HEK293 (cell line): ENCODE measurements around the gene BBS9.

Experiments
- CTCF ChIA-PET: fragments of 350-600 bp; formaldehyde crosslinking; extraction: SDS; loops from one replicate; lab custom pipeline; 2021; ENCODE audit warnings: antibody characterized with exemption; lab: Yijun Ruan, JAX
- POLR2A ChIA-PET: fragments of 300-600 bp; formaldehyde crosslinking; extraction: SDS; loops from one replicate; lab custom pipeline; 2020; ENCODE audit warnings: antibody characterized with exemption, inconsistent platforms; lab: Yijun Ruan, JAX
- H3K27ac ChIP-seq: fragments of 200-500 bp; sonication (Bioruptor generic); 2 replicates; pipeline ENCODE4 v1.5.1; 2014; ENCODE audit warnings: low read depth, low read length, control low read depth, inconsistent platforms; ENCODE audit errors: extremely low read depth
- H3K36me3 ChIP-seq, 2 experiments: fragments of 200-500 bp in 1 of 2; sonication (Bioruptor generic) in 1 of 2; 1 replicate in 1 of 2; 2 replicates in 1 of 2; pipeline ENCODE4 v1.5.1; 2014 to 2017; ENCODE audit warnings: inconsistent platforms in 2 of 2, low read length in 2 of 2; ENCODE audit not compliant: control insufficient read depth in 2 of 2, insufficient read depth in 1 of 2
- H3K4me1 ChIP-seq: fragments of 200-500 bp; sonication (Bioruptor generic); 2 replicates; pipeline ENCODE4 v1.5.1; 2014; ENCODE audit warnings: mild to moderate bottlenecking, low read length, inconsistent platforms; ENCODE audit not compliant: control insufficient read depth, insufficient read depth
- H3K4me3 ChIP-seq: 2 replicates; pipeline ENCODE4 v1.5.1; 2011; ENCODE audit warnings: low read depth, mild to moderate bottlenecking, control low read depth, low read length, moderate library complexity
- H3K9me3 ChIP-seq: fragments of 200-500 bp; sonication (Bioruptor generic); 2 replicates; pipeline ENCODE4 v1.5.1; 2014; ENCODE audit warnings: low read depth, low read length, inconsistent platforms; ENCODE audit not compliant: control insufficient read depth, insufficient read depth
- CTCF ChIP-seq: fragments of 450-650 bp; formaldehyde crosslinking; IDR thresholded peaks from 2 replicates; pipeline ENCODE4 v1.5.1; 2016; ENCODE audit warnings: missing biosample characterization, missing genetic modification characterization
- HOXD13 ChIP-seq: sonication (generic); formaldehyde crosslinking; IDR thresholded peaks from 2 replicates; pipeline ENCODE4 v1.8.0; 2022; ENCODE audit warnings: missing genetic modification reagents, borderline replicate concordance
- INSM2 ChIP-seq: fragments of 450-650 bp; formaldehyde crosslinking; IDR thresholded peaks from 2 replicates; pipeline ENCODE4 v1.5.1; 2016; ENCODE audit warnings: missing biosample characterization, missing genetic modification characterization
- MEIS1 ChIP-seq: sonication (generic); formaldehyde crosslinking; IDR thresholded peaks from 2 replicates; pipeline ENCODE4 v1.8.1; 2022; ENCODE audit warnings: missing genetic modification reagents, mild to moderate bottlenecking, borderline replicate concordance
- WT1 ChIP-seq: fragments of 450-650 bp; formaldehyde crosslinking; IDR thresholded peaks from 2 replicates; pipeline ENCODE4 v1.5.1; 2016; ENCODE audit warnings: missing biosample characterization, missing genetic modification characterization
- ZBTB7A ChIP-seq: fragments of 450-650 bp; formaldehyde crosslinking; IDR thresholded peaks from 2 replicates; pipeline ENCODE4 v1.5.1; 2016; ENCODE audit warnings: low read depth, missing biosample characterization, missing genetic modification characterization
- ZEB2 ChIP-seq: fragments of 450-650 bp; formaldehyde crosslinking; IDR thresholded peaks from 2 replicates; pipeline ENCODE4 v1.5.1; 2016; ENCODE audit warnings: missing biosample characterization, missing genetic modification characterization
- ZNF26 ChIP-seq: fragments of 450-650 bp; formaldehyde crosslinking; IDR thresholded peaks from 2 replicates; pipeline ENCODE4 v1.5.1; 2016; ENCODE audit warnings: missing biosample characterization, missing genetic modification characterization
- ZNF280C ChIP-seq: fragments of 450-650 bp; formaldehyde crosslinking; IDR thresholded peaks from 2 replicates; pipeline ENCODE4 v1.5.1; 2016; ENCODE audit warnings: missing biosample characterization, missing genetic modification characterization
- ZNF366 ChIP-seq: fragments of 450-650 bp; formaldehyde crosslinking; conservative IDR thresholded peaks from 2 replicates; pipeline ENCODE4 v1.5.1; 2016; ENCODE audit warnings: missing biosample characterization, missing genetic modification characterization
- ZNF398 ChIP-seq: fragments of 450-650 bp; formaldehyde crosslinking; IDR thresholded peaks from 2 replicates; pipeline ENCODE4 v1.5.1; 2017; ENCODE audit warnings: missing biosample characterization, missing genetic modification characterization
- ZNF488 ChIP-seq: fragments of 450-650 bp; formaldehyde crosslinking; IDR thresholded peaks from 2 replicates; pipeline ENCODE4 v1.5.1; 2016; ENCODE audit warnings: missing biosample characterization, missing genetic modification characterization
- ZNF530 ChIP-seq: fragments of 450-650 bp; formaldehyde crosslinking; IDR thresholded peaks from 2 replicates; pipeline ENCODE4 v1.5.1; 2016; ENCODE audit warnings: low read depth, missing biosample characterization, missing genetic modification characterization
- ZNF548 ChIP-seq: fragments of 450-650 bp; formaldehyde crosslinking; IDR thresholded peaks from 2 replicates; pipeline ENCODE4 v1.5.1; 2016; ENCODE audit warnings: missing biosample characterization, missing genetic modification characterization
- ZNF600 ChIP-seq: fragments of 450-650 bp; formaldehyde crosslinking; IDR thresholded peaks from 2 replicates; pipeline ENCODE4 v1.5.1; 2016; ENCODE audit warnings: missing biosample characterization, missing genetic modification characterization
- ZNF623 ChIP-seq: fragments of 450-650 bp; formaldehyde crosslinking; IDR thresholded peaks from 2 replicates; pipeline ENCODE4 v1.5.1; 2016; ENCODE audit warnings: missing biosample characterization, missing genetic modification characterization
- ZNF624 ChIP-seq: fragments of 450-650 bp; formaldehyde crosslinking; IDR thresholded peaks from 2 replicates; pipeline ENCODE4 v1.5.1; 2017; ENCODE audit warnings: missing biosample characterization, missing genetic modification characterization
- ZNF654 ChIP-seq: fragments of 450-650 bp; formaldehyde crosslinking; IDR thresholded peaks from 2 replicates; pipeline ENCODE4 v1.5.1; 2016; ENCODE audit warnings: low read depth, missing biosample characterization, missing genetic modification characterization
- ZNF664 ChIP-seq: fragments of 450-650 bp; formaldehyde crosslinking; IDR thresholded peaks from 2 replicates; pipeline ENCODE4 v1.5.1; 2016; ENCODE audit warnings: missing biosample characterization, missing genetic modification characterization
- ZSCAN4 ChIP-seq: fragments of 450-650 bp; formaldehyde crosslinking; IDR thresholded peaks from 2 replicates; pipeline ENCODE4 v1.5.1; 2017; ENCODE audit warnings: missing biosample characterization, missing genetic modification characterization

The BBS9 gene

GRCh38 chr7:33193308-33193864, 64.0 kb downstream of the BBS9 start:
- TF ChIP-seq ZSCAN4 (tag by site-specific recombination) (no peak), ZNF280C (tag by site-specific recombination) (no peak), ZNF26 (tag by site-specific recombination) (no peak)
- Histone ChIP-seq H3K4me3 (no peak overlapping the region), H3K27ac (no peak overlapping the region), H3K4me1 (no peaks in the 10 kb centered on the region), H3K36me3 (no peaks in the 10 kb centered on the region), H3K9me3 (no peaks in the 10 kb centered on the region)
- ChIA-PET CTCF (interaction anchor here (0.7 to 2.1 kb wide), 2 partner anchors 8 to 20 kb away, joined by 3 to 14 read pairs; no protein-coding TSS in a partner anchor), POLR2A (no interaction called here)

- CTCF ChIA-PET = interaction anchor here (2.1 kb wide), 1 partner anchor 10 kb away, joined by 14 read pairs; no protein-coding TSS in a partner anchor
- TF ChIP-seq ZNF600 (tag by site-specific recombination) (no peak), ZNF624 (tag by site-specific recombination) (no peak), ZNF548 (tag by site-specific recombination) (no peak)
- TF ChIP-seq, all 188 proteins: peak for 0
- POLR2A ChIA-PET = no interaction called here
Observed at GRCh38 chr7:33195264-33195663, 65.9 kb downstream of the BBS9 start.

GRCh38 chr7:33196221-33196620, 66.9 kb downstream of the BBS9 start:
- Histone ChIP-seq H3K4me1 (no peaks in the 10 kb centered on the region), H3K27ac (no peak overlapping the region), H3K4me3 (no peak overlapping the region), H3K9me3 (no peaks in the 10 kb centered on the region), H3K36me3 (no peaks in the 10 kb centered on the region)
- CTCF ChIA-PET = no interaction called here
- POLR2A ChIA-PET = no interaction called here
- no peak for TF ChIP-seq ZNF654
- TF ChIP-seq ZEB2 = no peak
- TF ChIP-seq ZNF623 (tag by site-specific recombination) = no peak
- no peak for TF ChIP-seq ZNF366 (tag by site-specific recombination)
- TF ChIP-seq WT1 (tag by site-specific recombination) = no peak
- no peak for TF ChIP-seq ZNF398 (tag by site-specific recombination)
- TF ChIP-seq CTCF = no peak
- no peak for TF ChIP-seq INSM2 (tag by site-specific recombination)
- no peak for TF ChIP-seq ZNF664 (tag by site-specific recombination)
- TF ChIP-seq ZBTB7A = no peak
- TF ChIP-seq ZNF488 (tag by site-specific recombination) = no peak
- TF ChIP-seq MEIS1 (CRISPR knock-in tag) = no peak
- TF ChIP-seq HOXD13 (CRISPR knock-in tag) = no peak
- TF ChIP-seq ZNF530 (tag by site-specific recombination) = no peak

More at GRCh38 chr7:33195264-33195663, 65.9 kb downstream of the BBS9 start:
- Histone ChIP-seq H3K9me3 (no peaks in the 10 kb centered on the region), H3K4me1 (no peaks in the 10 kb centered on the region), H3K36me3 (no peaks in the 10 kb centered on the region), H3K27ac (no peak overlapping the region), H3K4me3 (no peak overlapping the region)
